Measurements from ENCODE around the gene AFF2.

DNA sequence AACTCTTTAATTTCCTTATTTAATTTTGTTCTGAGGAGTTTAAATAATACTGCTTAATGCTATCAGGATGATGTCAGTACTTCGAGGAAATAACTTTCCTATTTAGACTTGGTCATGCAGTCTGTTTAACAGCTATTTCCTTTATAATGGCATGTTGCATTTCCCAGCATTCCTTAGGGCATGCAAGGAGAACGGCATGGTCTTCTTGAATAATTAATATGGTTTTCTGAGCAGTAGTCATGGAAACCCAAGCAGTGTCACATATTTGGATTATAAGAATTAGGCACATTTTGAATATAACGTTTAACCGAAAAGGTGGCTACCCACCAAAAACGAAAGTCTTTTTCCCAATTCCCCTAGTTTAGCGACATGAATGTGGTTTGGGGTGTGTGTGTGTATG is 76.0 kb downstream of the AFF2 start:
- no peak for TF ChIP-seq POLR2A (IDR thresholded peaks at IDR 0.05)
- TF ChIP-seq, protein P1, sequence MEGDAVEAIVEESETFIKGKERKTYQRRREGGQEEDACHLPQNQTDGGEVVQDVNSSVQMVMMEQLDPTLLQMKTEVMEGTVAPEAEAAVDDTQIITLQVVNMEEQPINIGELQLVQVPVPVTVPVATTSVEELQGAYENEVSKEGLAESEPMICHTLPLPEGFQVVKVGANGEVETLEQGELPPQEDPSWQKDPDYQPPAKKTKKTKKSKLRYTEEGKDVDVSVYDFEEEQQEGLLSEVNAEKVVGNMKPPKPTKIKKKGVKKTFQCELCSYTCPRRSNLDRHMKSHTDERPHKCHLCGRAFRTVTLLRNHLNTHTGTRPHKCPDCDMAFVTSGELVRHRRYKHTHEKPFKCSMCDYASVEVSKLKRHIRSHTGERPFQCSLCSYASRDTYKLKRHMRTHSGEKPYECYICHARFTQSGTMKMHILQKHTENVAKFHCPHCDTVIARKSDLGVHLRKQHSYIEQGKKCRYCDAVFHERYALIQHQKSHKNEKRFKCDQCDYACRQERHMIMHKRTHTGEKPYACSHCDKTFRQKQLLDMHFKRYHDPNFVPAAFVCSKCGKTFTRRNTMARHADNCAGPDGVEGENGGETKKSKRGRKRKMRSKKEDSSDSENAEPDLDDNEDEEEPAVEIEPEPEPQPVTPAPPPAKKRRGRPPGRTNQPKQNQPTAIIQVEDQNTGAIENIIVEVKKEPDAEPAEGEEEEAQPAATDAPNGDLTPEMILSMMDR (IDR thresholded peaks at IDR 0.05): no peak

All from uterus (tissue), 2 donors.